Measurements from ENCODE around the gene CHST6. TPM values are rescaled to one million over a fixed set of nuclear protein-coding genes. Genes with fewer than 3 reads are reported as not detected.
A peak's percentile ranks its signal among the peaks of the same experiment; 100 is the strongest.

The CHST6 gene
- polyA plus RNA-seq, 1 donor (not counting 4 experiments of a cell fraction or from before 2014, with no cell fraction given), result 0.14 TPM

GRCh38 chr16:75486014-75486675, 9.1 kb downstream of the CHST6 start:
- no peak overlapping the region for H3K4me3 ChIP-seq (ENCODE audit: control insufficient read depth in 2 of 3, extremely low read depth in 1 of 3, insufficient read depth in 2 of 3, low read depth in 1 of 3, low read length in 3 of 3)
- FAIRE-seq (peak; percentile 88), DNase-seq (ENCODE audit: low read depth, low spot score) (peak; percentile 99)
- dilution Hi-C loops (cut with MboI; ENCODE audit: extremely low pct_ligation_motif_present, low sequenced_read_pairs), result no loop called here
- peak overlapping the region; percentile 43 for H2AFZ ChIP-seq (ENCODE audit: control insufficient read depth, low read length)
- H3K9ac ChIP-seq (ENCODE audit: control insufficient read depth, extremely low read depth, insufficient read depth, low read length), result peak overlapping the region; percentile 51
- no peaks in the 10 kb centered on the region for H3K79me2 ChIP-seq (ENCODE audit: control insufficient read depth, insufficient read depth, low read length)
- peaks cover 44% of the 10 kb centered on the region for H3K4me1 ChIP-seq (ENCODE audit: control insufficient read depth, extremely low read depth, insufficient read depth, low read length)
- H3K36me3 ChIP-seq (ENCODE audit: control insufficient read depth in 2 of 2, extremely low read depth in 1 of 2, insufficient read depth in 2 of 2, low read length in 2 of 2), result no peaks in the 10 kb centered on the region
- H3K27me3 ChIP-seq (ENCODE audit: control insufficient read depth, extremely low read depth, insufficient read depth, low read length), result no peaks in the 10 kb centered on the region
- H3K27ac ChIP-seq (ENCODE audit: control insufficient read depth, insufficient read depth, low read length), result peak overlapping the region; percentile 66
- H3K4me2 ChIP-seq (ENCODE audit: control insufficient read depth, extremely low read depth, insufficient read depth, low read depth, low read length), result peak overlapping the region; percentile 55
- H4K20me1 ChIP-seq (ENCODE audit: control insufficient read depth, extremely low read depth, insufficient read depth, low read length), result no peaks in the 10 kb centered on the region
- no peaks in the 10 kb centered on the region for H3K9me3 ChIP-seq (ENCODE audit: control insufficient read depth, low read depth, low read length)
- TF ChIP-seq EZH2 (IDR thresholded peaks at IDR 0.05; ENCODE audit: low read length) (no peak), CTCF (optimal IDR thresholded peaks at IDR 0.05 in 1 of 3, IDR thresholded peaks at IDR 0.05 in 1 of 3, conservative IDR thresholded peaks at IDR 0.05 in 1 of 3; ENCODE audit: extremely low read depth in 1 of 3, insufficient read depth in 2 of 3, low read length in 3 of 3) (peak in 1 of 3 experiments; percentile 37)
- H3K9me1 ChIP-seq (ENCODE audit: control insufficient read depth, extremely low read depth, insufficient read depth, low read length), result no peaks in the 10 kb centered on the region

GRCh38 chr16:75485230-75486013, 9.8 kb downstream of the CHST6 start:
- Histone ChIP-seq H4K20me1 (ENCODE audit: control insufficient read depth, extremely low read depth, insufficient read depth, low read length) (no peaks in the 10 kb centered on the region), H3K9me3 (ENCODE audit: control insufficient read depth, low read depth, low read length) (no peaks in the 10 kb centered on the region), H3K79me2 (ENCODE audit: control insufficient read depth, insufficient read depth, low read length) (no peaks in the 10 kb centered on the region), H3K9me1 (ENCODE audit: control insufficient read depth, extremely low read depth, insufficient read depth, low read length) (no peaks in the 10 kb centered on the region), H3K4me1 (ENCODE audit: control insufficient read depth, extremely low read depth, insufficient read depth, low read length) (peaks cover 44% of the 10 kb centered on the region), H3K27ac (ENCODE audit: control insufficient read depth, insufficient read depth, low read length) (peak overlapping the region; percentile 66), H3K4me3 (ENCODE audit: control insufficient read depth in 2 of 3, extremely low read depth in 1 of 3, insufficient read depth in 2 of 3, low read depth in 1 of 3, low read length in 3 of 3) (no peak overlapping the region), H3K27me3 (ENCODE audit: control insufficient read depth, extremely low read depth, insufficient read depth, low read length) (no peaks in the 10 kb centered on the region), H2AFZ (ENCODE audit: control insufficient read depth, low read length) (peak overlapping the region; percentile 43), H3K9ac (ENCODE audit: control insufficient read depth, extremely low read depth, insufficient read depth, low read length) (peak overlapping the region; percentile 51), H3K4me2 (ENCODE audit: control insufficient read depth, extremely low read depth, insufficient read depth, low read depth, low read length) (peak overlapping the region; percentile 55), H3K36me3 (ENCODE audit: control insufficient read depth in 2 of 2, extremely low read depth in 1 of 2, insufficient read depth in 2 of 2, low read length in 2 of 2) (no peaks in the 10 kb centered on the region)
- DNase-seq (ENCODE audit: low read depth, low spot score) (no peak), FAIRE-seq (no peak)
- TF ChIP-seq CTCF (optimal IDR thresholded peaks at IDR 0.05 in 1 of 3, IDR thresholded peaks at IDR 0.05 in 1 of 3, conservative IDR thresholded peaks at IDR 0.05 in 1 of 3; ENCODE audit: extremely low read depth in 1 of 3, insufficient read depth in 2 of 3, low read length in 3 of 3), result no peak
- no peak for TF ChIP-seq EZH2 (IDR thresholded peaks at IDR 0.05; ENCODE audit: low read length)
- dilution Hi-C loops (cut with MboI; ENCODE audit: extremely low pct_ligation_motif_present, low sequenced_read_pairs), result no loop called here

All from keratinocyte (primary cell).